ENCODE results near the gene DAB2IP.

The DAB2IP gene

DNA sequence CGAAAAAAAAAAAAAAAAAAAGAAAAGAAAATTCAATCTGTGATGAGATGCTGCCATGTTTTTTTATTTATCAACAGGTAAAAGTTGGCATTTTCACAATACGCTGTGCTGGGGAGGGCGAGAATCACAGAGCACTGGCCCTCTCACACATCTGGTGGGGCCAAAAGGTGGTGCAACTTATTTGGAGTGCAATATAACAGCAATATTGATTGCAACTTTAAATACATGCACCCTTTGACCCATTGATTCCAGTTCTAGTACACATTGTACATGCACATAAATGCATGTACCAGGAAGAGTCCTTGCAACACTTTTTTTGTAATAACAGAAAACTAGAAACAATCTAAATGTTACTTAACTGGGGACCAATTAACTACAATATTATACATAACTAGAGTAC is 159.1 kb downstream of the DAB2IP start:
- Histone ChIP-seq H3K9ac (ENCODE audit: low read length) (no peak overlapping the region), H3K27ac (ENCODE audit: low read depth, low read length, poor library complexity, severe bottlenecking) (no peak overlapping the region), H3K4me1 (ENCODE audit: insufficient read depth, low read length, severe bottlenecking) (no peaks in the 10 kb centered on the region), H3F3A (ENCODE audit: insufficient read depth, low read length) (no peaks in the 10 kb centered on the region), H3K36me3 (ENCODE audit: insufficient read depth, low read length) (no peaks in the 10 kb centered on the region), H3K9me2 (ENCODE audit: low read depth, low read length) (no peaks in the 10 kb centered on the region), H3K9me3 (ENCODE audit: low read length) (no peaks in the 10 kb centered on the region), H3K4me2 (ENCODE audit: low read length) (no peak overlapping the region), H3K79me2 (ENCODE audit: insufficient read depth, low read length) (no peaks in the 10 kb centered on the region), H3K4me3 (ENCODE audit: low read depth, low read length, poor library complexity, severe bottlenecking) (no peak overlapping the region), H2AFZ (ENCODE audit: low read length) (no peak overlapping the region), H3K27me3 (ENCODE audit: insufficient read depth, low read length) (no peaks in the 10 kb centered on the region), H4K20me1 (ENCODE audit: insufficient read depth, low read length) (no peaks in the 10 kb centered on the region)
- TF ChIP-seq EZH2 (IDR thresholded peaks at IDR 0.05; ENCODE audit: borderline replicate concordance, low read length) (no peak), CTCF (IDR thresholded peaks at IDR 0.05; ENCODE audit: low read length) (no peak)

GRCh38 chr9:121811140-121811539 is 159.7 kb downstream of the DAB2IP start:
- H3K4me1 ChIP-seq (ENCODE audit: insufficient read depth, low read length, severe bottlenecking) = no peaks in the 10 kb centered on the region
- no peak overlapping the region for H2AFZ ChIP-seq (ENCODE audit: low read length)
- H3K4me2 ChIP-seq (ENCODE audit: low read length) = no peak overlapping the region
- H3K27ac ChIP-seq (ENCODE audit: low read depth, low read length, poor library complexity, severe bottlenecking) = no peak overlapping the region
- H3K9me3 ChIP-seq (ENCODE audit: low read length) = no peaks in the 10 kb centered on the region
- H4K20me1 ChIP-seq (ENCODE audit: insufficient read depth, low read length) = no peaks in the 10 kb centered on the region
- TF ChIP-seq CTCF (IDR thresholded peaks at IDR 0.05; ENCODE audit: low read length) (no peak), EZH2 (IDR thresholded peaks at IDR 0.05; ENCODE audit: borderline replicate concordance, low read length) (no peak)
- H3F3A ChIP-seq (ENCODE audit: insufficient read depth, low read length) = no peaks in the 10 kb centered on the region
- no peak overlapping the region for H3K9ac ChIP-seq (ENCODE audit: low read length)
- no peaks in the 10 kb centered on the region for H3K36me3 ChIP-seq (ENCODE audit: insufficient read depth, low read length)
- H3K9me2 ChIP-seq (ENCODE audit: low read depth, low read length) = no peaks in the 10 kb centered on the region
- no peak overlapping the region for H3K4me3 ChIP-seq (ENCODE audit: low read depth, low read length, poor library complexity, severe bottlenecking)
- no peaks in the 10 kb centered on the region for H3K79me2 ChIP-seq (ENCODE audit: insufficient read depth, low read length)
- no peaks in the 10 kb centered on the region for H3K27me3 ChIP-seq (ENCODE audit: insufficient read depth, low read length)

DNA sequence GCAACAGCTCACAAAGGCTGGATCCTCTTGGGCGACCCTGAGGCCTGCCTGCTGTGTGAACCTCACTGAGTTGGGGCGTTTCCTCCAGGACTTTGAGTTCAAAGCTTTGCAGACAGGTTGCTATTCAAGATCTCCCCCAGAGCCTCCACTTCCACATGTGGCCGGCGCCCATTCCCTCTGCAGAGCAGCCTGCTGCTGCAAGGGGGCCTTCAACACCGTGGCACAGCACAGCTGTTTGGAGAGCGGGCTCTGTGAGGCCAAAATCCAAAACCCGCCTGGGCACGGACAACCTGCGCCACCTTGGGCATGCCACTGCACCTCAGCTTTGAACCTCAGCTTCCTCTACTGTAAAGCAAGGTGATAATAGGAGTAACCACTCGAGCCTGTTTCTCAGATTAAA is 160.3 kb downstream of the DAB2IP start:
- Histone ChIP-seq H3K9me3 (ENCODE audit: low read length) (no peaks in the 10 kb centered on the region), H3F3A (ENCODE audit: insufficient read depth, low read length) (no peaks in the 10 kb centered on the region), H3K4me1 (ENCODE audit: insufficient read depth, low read length, severe bottlenecking) (no peaks in the 10 kb centered on the region), H4K20me1 (ENCODE audit: insufficient read depth, low read length) (no peaks in the 10 kb centered on the region), H3K9me2 (ENCODE audit: low read depth, low read length) (no peaks in the 10 kb centered on the region), H3K27ac (ENCODE audit: low read depth, low read length, poor library complexity, severe bottlenecking) (no peak overlapping the region), H3K27me3 (ENCODE audit: insufficient read depth, low read length) (no peaks in the 10 kb centered on the region), H3K9ac (ENCODE audit: low read length) (no peak overlapping the region), H3K79me2 (ENCODE audit: insufficient read depth, low read length) (no peaks in the 10 kb centered on the region), H2AFZ (ENCODE audit: low read length) (no peak overlapping the region), H3K36me3 (ENCODE audit: insufficient read depth, low read length) (no peaks in the 10 kb centered on the region), H3K4me2 (ENCODE audit: low read length) (no peak overlapping the region), H3K4me3 (ENCODE audit: low read depth, low read length, poor library complexity, severe bottlenecking) (no peak overlapping the region)
- no peak for TF ChIP-seq EZH2 (IDR thresholded peaks at IDR 0.05; ENCODE audit: borderline replicate concordance, low read length)
- no peak for TF ChIP-seq CTCF (IDR thresholded peaks at IDR 0.05; ENCODE audit: low read length)

Data from OCI-LY1 (cell line).